GM19193 (cell line): ENCODE measurements around the gene EDNRA.

Experiments used
- POLR2A ChIP-seq: IDR thresholded peaks from 4 replicates; pipeline ENCODE4 v1.6.1; 2011; ENCODE audit not compliant: insufficient read depth, insufficient read length; ENCODE audit errors: extremely low read depth

Gene EDNRA

GRCh38 chr4:147548256-147548655 lies 67.4 kb downstream of the EDNRA start:
- no peak for TF ChIP-seq POLR2A

- TF ChIP-seq POLR2A: no peak
These were observed 69.8 kb downstream of the EDNRA start for GRCh38 chr4:147550626-147551246.

- no peak for TF ChIP-seq POLR2A
These were observed 79.7 kb downstream of the EDNRA start for GRCh38 chr4:147560625-147561024.

GRCh38 chr4:147566762-147567161 lies 85.9 kb downstream of the EDNRA start:
- no peak for TF ChIP-seq POLR2A

- no peak for TF ChIP-seq POLR2A
These were observed 86.4 kb downstream of the EDNRA start for GRCh38 chr4:147567276-147567675.

- TF ChIP-seq POLR2A: no peak
These were observed 89.7 kb downstream of the EDNRA start for GRCh38 chr4:147570616-147571015.

GRCh38 chr4:147571036-147571770 lies 90.3 kb downstream of the EDNRA start:
- TF ChIP-seq POLR2A: no peak

- TF ChIP-seq POLR2A: no peak
These were observed 95.2 kb downstream of the EDNRA start for GRCh38 chr4:147576084-147576483.

GRCh38 chr4:147578051-147578476 lies 97.2 kb downstream of the EDNRA start:
- TF ChIP-seq POLR2A: no peak

GRCh38 chr4:147578593-147578992 lies 97.7 kb downstream of the EDNRA start:
- no peak for TF ChIP-seq POLR2A

- no peak for TF ChIP-seq POLR2A
These were observed 99.5 kb downstream of the EDNRA start for GRCh38 chr4:147580396-147580795.

- TF ChIP-seq POLR2A: no peak
These were observed 100.9 kb downstream of the EDNRA start for GRCh38 chr4:147581606-147582350.

GRCh38 chr4:147582386-147583060 lies 101.6 kb downstream of the EDNRA start:
- no peak for TF ChIP-seq POLR2A

- TF ChIP-seq POLR2A: no peak
These were observed 103.0 kb downstream of the EDNRA start for GRCh38 chr4:147583876-147584275.

GRCh38 chr4:147586032-147586431 lies 105.1 kb downstream of the EDNRA start:
- no peak for TF ChIP-seq POLR2A
